ENCODE results near the gene LINGO1.

Gene LINGO1

DNA sequence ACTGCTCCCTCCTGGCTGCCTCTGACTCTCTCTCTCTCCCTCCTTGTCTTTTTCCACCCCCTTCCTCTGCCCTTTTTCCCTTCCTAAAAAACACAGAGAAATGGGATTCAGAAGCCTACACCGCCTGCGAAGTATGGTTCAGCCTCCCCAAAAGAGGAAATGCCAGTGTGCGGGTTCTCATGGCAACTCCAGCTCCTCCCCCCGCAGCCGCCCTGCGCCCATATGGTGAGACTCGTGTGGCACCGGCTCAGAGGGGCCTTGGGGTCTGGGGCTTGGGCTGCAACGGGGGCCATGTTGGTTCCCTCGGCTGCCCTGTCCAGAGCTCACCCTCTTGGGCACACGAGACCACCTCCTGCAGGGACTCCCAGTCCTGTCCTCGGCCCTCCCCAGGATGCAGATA is 23.6 kb upstream of the LINGO1 start:
- no peak for DNase-seq

DNA sequence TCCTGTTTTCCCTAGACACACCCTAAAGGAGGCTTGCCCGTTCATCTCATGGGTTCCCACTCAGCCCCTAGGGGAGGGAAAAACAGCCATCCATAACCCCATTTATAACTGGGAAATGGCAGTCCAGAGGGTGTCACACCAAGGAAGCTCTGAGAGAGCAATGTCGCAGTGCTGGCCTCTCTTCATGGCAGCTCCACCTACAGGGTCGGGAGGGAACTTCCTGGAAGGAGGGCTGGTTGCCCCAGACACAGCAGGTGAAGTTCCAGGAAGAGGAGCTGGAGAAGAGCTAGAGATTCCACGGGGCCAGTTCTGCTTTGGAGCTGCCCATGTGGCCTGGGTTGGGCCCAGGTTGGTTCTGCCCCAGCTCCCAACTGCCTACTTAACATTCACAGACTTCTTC is 22.3 kb upstream of the LINGO1 start:
- DNase-seq = no peak

DNA sequence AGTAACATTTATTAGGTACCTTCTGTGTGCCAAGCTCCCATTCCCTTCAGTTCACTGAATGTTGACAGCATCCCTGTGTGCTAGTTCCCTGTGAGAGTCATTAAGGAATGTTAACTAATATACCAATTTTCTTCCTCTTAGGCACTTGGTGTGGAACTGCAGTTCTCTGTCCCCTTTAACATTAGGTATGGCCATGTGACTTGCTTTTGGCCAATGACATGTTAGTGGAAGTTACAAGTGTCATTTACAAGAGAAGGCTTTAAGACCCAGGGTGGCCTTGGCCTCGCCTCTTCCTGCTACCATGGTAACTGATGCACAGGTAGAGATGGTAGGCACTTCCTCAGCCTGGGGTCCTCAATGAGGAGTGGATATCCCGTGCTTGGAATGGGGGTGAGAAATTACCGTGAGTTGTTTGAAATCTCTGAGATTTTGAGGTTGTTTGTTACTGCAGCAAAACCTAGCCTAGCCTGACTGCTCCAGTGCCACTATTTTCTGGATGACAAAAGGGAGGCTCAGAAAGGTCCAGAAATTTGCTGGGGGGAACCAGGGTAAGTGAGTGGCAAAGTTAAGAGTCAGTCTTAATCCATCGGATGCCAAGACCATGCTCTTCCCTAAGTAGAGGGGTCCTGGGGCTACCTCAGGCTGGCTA is 21.2 kb upstream of the LINGO1 start:
- no peak for DNase-seq

DNA sequence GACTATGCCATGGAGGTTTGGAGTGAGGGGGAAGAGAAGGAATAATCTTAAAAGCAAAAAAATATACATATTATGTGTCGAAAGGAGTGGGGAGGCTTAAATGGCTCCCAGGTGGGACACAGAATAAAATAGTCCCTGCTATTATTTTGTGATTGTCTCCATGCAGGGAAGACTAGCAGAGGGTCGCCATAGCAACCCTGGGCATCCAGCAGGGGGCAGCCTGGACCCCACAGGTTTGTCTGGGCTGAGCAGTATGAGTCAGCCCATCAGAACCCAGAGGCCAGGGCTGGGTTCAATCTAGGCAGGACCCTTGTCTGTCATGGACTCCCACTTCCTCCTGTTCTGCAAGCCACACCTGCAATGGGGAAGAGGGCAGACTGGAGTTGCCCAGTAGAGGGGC is 17.6 kb upstream of the LINGO1 start:
- no peak for DNase-seq

DNA sequence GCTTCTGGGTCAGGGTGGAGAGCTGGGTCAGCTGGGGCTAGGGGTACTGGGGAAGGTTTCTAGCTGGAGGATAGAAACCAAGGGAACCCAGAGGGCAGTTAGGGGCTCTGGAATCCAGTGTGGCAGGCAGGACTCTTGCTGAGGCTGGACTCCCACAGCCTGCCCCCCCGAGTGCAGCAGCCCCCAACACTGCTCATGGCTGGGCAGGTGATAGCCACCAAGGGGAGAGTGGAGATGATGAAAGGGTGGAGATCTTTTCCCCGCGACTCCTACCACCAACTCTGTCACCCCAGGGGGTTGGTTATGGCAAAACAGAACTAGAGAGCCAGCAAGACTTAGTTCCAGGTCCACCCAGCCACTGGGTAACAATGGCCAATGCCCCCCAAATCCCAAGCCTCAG is 16.9 kb upstream of the LINGO1 start:
- no peak for DNase-seq

DNA sequence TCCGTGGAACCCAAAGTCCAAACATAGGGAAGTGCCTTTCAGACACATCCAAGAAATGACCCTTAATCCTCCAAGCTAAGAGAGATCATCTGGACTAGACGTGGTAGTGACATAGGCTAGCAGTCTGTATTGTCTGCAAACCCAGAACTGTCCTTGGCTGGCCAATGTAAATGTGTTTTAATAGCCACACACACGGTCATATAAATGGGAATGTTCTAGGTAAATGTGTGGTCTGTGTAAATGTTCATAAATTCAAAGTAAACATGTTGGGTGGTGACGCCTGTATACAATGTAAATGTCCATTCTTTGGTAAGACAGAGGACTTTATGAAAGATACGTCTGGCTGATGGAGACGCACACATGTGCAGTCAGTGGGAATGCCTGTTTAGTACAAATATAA is 16.3 kb upstream of the LINGO1 start:
- DNase-seq = no peak

DNA sequence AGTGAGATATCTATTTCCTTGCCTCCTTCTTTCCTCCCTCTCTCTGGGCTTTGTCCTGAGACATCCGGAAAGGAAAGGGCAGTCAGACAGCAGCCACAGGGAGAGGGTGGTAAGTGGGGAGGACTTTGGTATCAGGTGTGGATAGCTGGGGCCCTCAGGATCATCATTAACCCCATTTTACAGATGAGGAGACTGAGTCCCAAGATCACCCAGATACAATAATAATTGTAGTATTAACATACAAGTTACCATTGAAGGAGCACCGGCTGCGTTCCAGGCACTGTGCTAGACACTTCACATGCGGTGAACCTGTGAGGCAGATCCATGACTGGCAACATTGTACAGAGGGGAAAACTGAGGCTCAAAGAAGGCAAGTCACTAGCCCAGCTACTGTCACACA is 15.2 kb upstream of the LINGO1 start:
- DNase-seq = no peak

DNA sequence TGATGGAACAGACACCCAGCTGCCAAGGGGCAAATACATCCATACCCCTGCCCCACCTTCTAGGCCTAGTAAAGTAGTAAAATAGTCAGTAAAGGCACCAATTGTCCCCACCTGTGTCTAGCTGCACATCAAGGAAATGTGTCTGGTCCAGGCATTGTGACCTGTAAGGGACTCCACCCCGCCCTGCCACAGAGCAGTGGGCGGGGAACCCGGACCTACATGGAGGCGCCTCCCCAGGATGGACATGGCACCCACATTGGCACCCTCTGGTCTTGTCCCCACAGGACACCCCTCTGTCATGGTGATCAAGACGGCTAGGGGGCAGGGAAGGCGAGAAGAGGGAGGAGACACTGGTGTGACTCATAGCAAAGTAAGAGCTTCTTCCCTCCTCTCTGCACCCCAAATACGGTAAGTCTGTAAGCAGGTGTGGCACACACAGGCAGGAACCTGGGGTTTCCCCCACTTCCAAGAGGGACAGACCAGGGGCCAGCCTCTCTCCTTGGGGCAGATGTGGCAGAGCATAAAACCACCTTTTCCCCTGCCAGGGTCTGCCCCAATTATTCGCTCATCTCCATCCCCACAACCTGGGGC is 13.5 kb upstream of the LINGO1 start:
- no peak for DNase-seq

DNA sequence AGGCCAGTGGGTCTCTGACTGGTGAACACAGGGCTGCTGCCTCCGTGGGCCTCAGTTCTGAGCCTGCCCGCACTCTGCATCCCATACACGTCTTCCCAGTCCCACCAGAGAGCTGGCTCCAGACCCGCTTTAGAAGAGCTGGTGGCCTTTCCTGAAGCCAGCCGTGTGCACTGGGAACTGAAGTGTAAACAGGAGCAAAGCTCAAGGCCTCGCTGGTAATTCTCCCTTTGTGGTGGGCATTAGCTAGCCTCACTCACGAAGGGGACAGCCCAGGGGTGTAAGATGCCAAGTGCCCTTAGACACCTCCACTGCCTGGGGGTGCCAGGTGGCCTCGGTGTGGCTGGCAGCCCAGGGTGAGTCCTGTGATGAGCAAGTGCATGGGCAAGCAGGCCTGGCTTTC is 12.9 kb upstream of the LINGO1 start:
- DNase-seq = no peak

DNA sequence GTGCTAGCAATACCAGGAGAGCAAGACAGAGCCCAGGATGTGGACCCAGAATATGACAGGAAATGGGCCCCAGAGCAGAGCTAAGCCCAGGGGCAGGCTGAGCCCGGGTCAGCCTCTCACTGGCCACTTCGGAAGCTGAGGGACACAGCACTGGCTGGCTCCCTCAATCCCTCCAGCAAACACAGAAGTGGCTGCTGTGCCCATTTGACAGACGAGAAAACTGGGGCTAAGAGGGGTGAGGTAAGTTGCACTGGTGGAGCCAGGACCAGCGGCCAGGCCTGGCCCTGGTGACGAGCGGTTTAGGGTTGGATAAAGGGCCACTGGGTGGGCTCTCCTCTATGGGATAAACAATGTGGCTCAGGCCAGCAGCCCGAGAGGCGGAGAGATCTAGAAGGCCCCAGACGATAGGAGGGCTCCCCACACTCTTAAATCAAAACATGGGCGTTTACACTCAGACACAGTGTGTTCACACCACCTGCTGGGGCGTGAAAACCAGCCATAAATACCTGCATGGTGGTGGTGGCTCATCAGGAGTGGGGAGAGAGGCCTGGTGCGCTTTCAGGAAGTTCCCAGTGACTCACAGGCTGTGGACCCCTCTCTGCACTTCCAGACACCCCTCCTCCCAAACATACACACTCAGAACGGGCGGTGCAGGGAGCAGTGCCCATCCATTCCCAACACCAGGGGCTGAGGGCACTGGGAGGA is 12.0 kb upstream of the LINGO1 start:
- no peak for DNase-seq

DNA sequence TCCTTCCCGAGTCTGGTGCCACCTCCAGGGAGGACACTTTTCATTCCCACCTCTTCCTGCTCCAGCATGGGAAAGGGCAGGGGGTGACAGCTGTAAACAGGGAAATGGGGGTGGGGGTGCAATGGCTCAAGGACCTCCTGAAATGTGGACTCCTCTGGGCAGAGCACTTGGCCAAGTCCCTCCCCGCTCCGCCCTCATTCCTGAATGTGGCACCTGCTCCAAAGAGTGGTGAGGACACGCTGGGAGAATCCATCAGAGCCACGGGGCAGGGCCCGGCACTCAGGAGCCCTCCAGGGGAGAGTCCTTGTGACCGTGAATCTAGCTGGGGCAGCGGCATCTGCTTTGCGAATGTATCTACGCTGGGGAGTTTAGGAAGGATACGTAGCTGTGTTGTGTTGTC is 11.1 kb upstream of the LINGO1 start:
- no peak for DNase-seq

DNA sequence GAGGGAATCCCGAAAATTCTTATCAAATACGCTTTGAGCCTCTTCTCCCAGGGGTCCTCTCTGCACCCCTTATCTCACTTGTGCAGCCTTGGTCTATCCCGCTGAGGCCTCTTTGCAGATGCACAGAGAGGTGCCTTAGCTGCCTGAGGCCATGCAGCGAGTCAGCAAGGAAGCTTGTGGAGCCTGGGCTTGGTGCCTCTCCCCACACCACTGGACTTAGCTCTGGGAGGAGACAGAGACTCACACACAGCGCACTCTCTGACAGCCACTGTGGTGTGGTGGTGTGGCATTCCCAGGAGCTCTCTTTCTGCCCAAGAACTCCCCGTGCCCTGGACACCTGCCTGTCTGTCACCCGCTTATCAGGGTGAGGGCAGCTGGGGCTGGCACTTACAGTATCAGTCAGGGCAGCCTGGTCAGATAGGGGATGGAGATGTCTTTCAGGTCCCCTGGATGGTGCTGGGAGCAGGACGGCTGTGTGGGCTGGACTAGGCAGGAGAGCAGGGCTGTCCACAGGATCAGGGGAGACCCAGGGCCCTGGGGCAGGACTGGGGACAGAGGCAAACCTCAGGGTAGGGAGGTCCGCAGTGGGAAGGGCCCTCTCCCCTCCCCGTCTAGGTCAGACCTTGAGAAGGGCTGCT is 10.2 kb upstream of the LINGO1 start:
- DNase-seq = no peak

DNA sequence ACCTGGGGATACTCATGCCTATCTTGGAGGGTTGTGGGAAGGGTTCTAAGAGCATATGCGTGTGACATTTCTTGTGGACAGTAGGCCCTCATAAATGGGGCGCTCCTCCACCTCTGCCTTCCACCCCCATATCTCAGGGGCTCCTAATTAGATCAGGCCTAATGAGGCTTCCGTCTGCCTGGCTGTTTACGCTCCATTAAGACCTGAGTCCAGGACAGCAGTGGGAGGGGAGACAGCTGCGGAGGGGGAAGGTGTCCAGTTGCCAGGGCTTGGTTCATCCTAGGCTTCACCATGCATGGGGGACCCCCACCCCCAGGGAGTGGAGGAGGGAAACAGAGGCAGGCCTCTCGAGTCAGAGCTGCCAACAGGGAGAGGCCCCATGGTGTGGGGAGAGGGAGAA is 9.3 kb upstream of the LINGO1 start:
- DNase-seq = no peak

DNA sequence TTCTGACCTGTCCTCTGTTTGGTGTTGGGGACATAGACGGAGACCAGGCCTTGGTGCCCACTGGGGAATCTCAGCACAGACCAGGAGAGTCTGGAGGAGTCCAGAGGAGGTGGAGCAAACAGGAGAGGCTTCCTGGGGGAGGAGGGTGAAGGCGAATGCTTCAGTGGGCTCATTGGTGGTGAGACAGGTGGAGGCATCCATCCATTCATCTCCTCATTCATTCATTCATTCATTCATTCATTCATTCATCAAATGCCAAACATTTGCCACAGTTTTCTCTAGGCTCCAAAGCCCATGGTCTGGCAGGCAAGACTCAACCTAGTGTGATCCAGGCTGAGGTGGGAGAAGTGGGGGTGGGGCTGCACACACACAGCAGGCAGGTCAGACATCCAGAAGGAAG is 7.9 kb upstream of the LINGO1 start:
- no peak for DNase-seq

DNA sequence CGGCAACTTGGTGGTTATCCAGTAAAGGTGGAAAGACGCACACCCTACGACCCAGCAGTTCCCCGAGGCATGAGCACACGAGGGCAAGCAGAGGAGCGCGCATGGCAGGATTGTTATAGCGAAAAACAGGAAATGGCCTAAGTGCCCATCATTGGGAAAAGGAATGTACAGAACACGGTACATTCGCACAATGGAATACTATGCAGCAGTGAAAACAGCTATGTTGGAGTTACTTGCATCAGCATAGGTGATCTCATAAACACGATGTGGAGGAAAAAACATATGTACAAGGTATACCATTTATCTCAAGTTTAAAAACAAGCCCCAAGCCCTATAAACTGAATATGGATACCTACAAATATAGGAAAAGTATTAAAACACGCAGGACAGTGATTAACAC is 6.7 kb upstream of the LINGO1 start:
- DNase-seq = no peak

DNA sequence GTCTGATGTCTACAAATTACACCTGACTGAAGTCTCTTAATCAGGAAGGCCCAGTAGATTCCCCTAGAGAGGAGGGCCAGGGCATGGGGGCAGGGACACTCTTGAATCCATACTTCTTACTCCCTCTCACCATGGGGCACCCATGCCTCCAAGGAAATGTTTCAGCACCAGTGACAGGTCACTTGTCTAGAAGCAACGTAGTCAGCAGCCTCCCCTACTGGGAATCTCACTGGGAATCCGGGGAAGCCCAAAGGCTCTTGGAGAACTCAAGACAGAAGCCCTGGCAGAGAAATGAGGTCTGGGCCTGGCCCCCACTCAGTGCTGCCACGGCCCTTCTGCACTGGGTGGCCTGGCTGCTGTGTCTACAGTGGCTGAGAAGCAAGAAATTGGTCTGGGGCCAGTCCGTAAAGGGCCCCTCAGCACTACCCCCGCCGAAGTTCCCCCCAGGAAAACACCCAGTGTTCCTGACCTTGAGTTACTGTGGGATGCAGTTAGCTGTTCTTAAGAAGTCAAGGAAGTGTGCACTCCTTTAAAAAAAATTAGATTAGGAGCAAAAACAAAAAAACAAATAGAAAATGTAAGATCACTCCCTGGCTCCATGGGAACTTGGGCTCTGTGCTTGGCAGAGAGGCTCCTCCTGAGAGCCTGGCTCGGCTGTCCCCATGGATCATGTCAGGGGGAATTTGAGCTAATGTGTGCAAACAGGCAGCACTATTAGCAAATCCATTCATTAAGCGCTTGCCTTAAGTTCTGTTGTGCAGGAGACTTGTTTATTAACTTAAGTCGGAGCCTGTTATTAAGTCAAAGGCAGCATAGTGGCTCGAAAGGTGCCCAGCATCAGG is 5.4 kb upstream of the LINGO1 start:
- no peak for DNase-seq

DNA sequence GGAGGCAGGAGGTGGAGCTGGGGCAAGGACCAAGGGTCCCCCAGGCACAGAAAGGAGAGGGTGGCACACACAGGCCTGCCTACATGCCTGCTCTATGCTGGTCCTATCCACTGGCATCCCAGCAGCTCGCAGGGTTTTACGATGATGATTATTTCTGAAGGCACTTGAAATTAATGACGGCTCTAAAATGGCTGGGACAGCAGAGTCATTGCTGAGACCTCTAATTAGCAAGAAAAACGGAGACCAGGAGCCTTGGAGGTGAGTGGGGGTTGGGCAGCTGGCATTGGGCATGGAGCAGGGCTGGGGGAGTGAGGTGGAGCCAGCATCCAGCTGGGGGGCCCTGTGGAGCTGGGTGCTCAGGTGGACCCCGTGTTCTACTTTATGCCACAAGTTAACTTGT is 3.5 kb upstream of the LINGO1 start:
- DNase-seq = no peak

DNA sequence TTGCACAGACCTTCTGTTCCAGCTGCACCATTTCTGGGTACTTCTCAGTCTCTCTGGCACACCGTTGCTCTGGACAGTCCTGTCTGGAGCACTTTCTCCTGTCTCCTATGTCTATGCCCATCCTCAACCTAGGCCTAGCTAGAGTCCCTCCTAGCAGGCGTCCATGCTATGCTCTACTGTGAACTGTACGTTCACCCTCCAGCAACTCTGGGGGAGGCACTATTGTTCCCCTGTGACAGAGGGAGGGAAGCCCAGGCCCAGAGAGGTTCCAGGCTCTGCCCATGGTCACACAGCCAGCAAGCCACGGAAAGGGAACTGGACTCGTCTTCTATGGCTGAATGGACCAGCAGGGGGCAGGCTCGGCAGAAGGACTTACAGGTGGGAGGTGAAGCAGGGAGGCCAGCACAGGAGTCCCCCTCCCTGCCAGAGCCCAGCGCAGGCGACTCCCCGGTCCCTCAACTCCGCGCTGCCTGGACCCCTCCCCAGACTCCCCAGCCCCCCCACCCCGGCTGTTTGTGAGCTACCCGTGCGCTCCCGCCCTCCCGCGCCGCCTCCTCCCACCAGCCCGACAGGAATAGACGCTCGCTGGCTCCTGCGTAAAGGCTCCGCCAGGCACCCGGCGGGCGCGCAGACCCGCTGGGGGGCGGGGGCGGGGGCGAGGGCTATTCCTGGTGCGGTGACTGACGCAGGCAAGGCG is 1.7 kb upstream of the LINGO1 start:
- peak; percentile 27 for DNase-seq

DNA sequence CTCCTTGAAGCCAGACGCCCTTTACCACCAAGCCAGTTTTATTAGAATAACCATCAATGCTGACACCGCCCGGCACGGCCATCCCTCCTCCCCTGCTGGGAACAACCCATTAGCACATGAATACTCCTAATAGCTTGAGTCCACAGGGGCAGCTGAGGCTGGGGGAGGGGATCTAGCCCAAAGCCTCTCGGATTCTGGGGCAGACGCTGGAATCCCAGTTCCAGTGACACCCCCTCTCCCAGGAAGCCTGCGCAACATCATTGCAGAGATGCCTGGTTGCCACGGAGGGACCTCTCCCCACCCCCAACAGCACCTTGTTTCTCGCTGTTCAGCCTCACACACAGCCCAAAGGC is 1.2 kb upstream of the LINGO1 start:
- no peak for DNase-seq

DNA sequence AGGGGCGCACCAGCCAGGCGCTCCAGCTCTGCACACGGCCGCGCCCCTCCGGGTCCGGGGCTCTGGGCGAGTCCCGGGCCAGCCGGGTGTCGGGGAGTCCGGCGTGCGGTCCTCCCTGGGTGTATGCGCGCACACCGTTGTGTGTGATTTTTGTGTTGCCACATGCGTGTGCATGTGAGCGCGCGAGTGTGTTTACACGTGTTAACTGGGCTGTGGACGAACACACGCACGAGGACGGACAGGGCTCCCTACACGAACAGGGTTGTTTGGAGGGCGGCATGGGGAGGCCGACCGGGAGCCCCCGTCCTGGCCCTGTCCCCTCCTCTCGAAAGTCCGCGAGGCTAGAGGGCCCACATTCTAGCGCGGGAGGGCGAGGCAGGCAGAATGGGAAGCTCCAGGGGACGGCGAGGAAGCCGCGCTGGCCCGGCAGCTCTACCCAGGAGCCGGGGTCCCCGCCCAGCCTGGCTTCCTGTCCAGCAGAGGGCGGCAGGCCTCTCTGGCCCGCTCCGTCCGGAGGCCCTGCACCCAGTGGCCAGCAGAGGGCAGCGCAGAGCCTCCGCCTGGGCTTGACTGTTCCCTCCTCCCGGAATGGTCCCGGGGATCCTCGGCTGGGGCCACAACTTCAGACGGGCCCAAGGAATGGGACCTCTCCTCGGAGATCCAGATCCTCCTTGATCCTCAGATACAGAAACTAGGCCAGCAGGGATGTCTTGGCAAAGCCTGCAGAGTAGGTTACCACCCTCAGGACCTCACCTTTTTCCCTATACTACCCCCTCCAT is 611 bp upstream of the LINGO1 start:
- DNase-seq = peak; percentile 32

DNA sequence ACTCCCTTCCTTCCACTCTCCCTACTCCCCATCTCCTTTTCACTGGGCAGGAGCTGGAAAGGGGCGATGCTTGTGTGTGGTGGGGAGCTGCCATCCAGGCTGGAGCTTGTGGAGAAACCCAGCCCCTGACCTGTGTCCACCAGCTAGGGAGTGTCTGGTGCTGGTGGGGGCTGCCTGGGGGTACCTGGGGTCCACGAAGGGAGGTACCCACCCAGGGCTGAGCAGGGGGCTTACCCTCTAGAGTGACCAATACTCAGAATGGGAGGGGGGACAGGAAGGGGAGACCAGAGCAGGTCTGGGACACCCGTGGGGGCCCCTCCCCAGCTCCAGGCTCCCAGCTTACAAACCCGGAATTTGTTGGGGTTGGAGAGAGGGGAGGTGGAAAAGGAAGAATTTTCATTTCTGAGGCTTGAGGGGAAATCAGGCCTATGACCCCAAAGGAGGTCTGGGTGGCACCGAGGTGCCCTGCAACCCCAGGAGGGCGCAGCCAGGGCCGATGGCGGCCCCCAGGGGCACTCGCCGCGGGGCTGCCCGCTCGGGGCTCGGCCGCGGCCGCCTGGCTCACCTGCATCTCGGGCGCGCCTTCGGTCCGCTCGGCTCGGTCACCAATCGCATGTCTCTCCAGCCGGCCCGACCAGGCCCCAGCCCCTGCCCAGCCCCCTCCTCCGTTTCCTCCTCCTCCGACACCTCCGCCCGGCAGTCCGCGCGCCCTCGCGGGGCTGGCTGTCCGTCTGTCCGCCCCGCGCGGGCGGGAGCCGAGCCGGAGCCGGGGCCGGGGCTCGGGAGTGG is 773 bp downstream of the LINGO1 start:
- DNase-seq = no peak

Data from T-helper 9 cell (primary cell).